ENCODE results near the gene NKAPL.

- TF ChIP-seq CTCF (conservative IDR thresholded peaks at IDR 0.05; ENCODE audit: low read depth, low read length) (no peak), EZH2 (IDR thresholded peaks at IDR 0.05; ENCODE audit: low read length, unreplicated experiment) (no peak), EZH2phosphoT487 (IDR thresholded peaks at IDR 0.05; ENCODE audit: borderline replicate concordance, low read length) (no peak)
Observed at GRCh38 chr6:28281288-28282064, 22.4 kb downstream of the NKAPL start, which contains the start of gene PGBD1.

Data from PC-3 (cell line).